Effector memory CD8-positive, alpha-beta T cell (primary cell): ENCODE data around the gene SPART.
"Not testable (repeated sequence)": the region's sequence is repeated elsewhere in the genome, so short reads cannot be mapped to it uniquely, and the experiment has no call there.

Experiments used
- ATAC-seq: fragments of 150-1000 bp; cut with Tn5 transposase; replicated peaks from 2 replicates; pipeline ENCODE4 v1.10.0; 2021; ENCODE audit warnings: mild to moderate bottlenecking, moderate library complexity
- DNase-seq, 3 experiments: peaks; one replicate each; pipeline ENCODE4 v3.0.0; 2021
- H3K27ac Mint-ChIP-seq, 2 donors: one replicate each; pipeline ENCODE4 v1.8.0; 2022; ENCODE audit warnings: mild to moderate bottlenecking in 2 of 2, mixed read lengths in 2 of 2, moderate library complexity in 2 of 2
- H3K27me3 Mint-ChIP-seq, 2 donors: one replicate each; pipeline ENCODE4 v1.8.0; 2022; ENCODE audit warnings: mixed read lengths in 2 of 2
- H3K36me3 Mint-ChIP-seq: one replicate; pipeline ENCODE4 v1.8.0; 2022; ENCODE audit warnings: mild to moderate bottlenecking, moderate library complexity, mixed read lengths; ENCODE audit not compliant: insufficient read depth
- H3K4me1 Mint-ChIP-seq, 2 donors: one replicate each; pipeline ENCODE4 v1.8.0; 2022; ENCODE audit warnings: low read depth in 2 of 2, mixed read lengths in 2 of 2
- H3K4me3 Mint-ChIP-seq, 2 donors: one replicate each; pipeline ENCODE4 v1.8.0; 2022; ENCODE audit warnings: mild to moderate bottlenecking in 2 of 2, mixed read lengths in 2 of 2, moderate library complexity in 2 of 2
- H3K9me3 Mint-ChIP-seq, 2 donors: one replicate each; pipeline ENCODE4 v1.8.0; 2022; ENCODE audit warnings: mixed read lengths in 2 of 2

Gene SPART

DNA sequence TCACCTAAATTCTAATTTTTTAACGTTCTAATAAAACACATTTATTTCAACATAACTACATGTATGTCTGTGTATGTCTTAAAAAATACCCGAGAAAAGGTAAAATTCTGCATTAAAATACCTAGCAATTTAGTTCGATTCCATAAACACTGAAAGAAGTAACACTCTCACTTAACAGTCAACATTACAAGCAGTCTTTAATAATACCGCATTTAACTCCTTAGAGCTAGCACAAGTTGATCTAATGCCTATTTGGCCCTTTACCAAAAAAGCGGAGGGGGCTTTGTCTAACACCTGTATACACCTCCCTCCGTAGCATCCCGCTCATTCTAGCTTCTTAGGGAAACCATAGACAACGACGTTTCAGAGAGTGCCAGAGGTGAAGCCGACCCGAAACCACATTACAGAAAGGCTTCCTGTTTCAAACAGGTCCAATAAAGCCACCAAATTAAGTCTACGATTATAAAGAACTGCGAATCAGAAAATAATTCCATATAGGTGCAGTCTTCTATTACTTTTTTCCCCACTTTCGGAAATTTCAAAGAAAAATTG lies 1.2 kb downstream of the SPART start:
- ATAC-seq (peak; percentile 26), DNase-seq (peak in 1 of 3 experiments; percentile 5)
- H3K4me1 Mint-ChIP-seq, result peaks cover 4 to 9% of the 10 kb centered on the region in 2 donors
- H3K9me3 Mint-ChIP-seq, result peaks cover 0 to 2% of the 10 kb centered on the region in 2 donors
- H3K27me3 Mint-ChIP-seq, result peaks cover 18 to 19% of the 10 kb centered on the region in 2 donors
- peak overlapping the region in 1 of 2 donors; percentile 96 for H3K27ac Mint-ChIP-seq
- H3K4me3 Mint-ChIP-seq, result peak overlapping the region; percentile 81 to 85
- peaks cover 15% of the 10 kb centered on the region for H3K36me3 Mint-ChIP-seq

GRCh38 chr13:36344173-36344572 lies 2.0 kb downstream of the SPART start:
- Mint-ChIP-seq H3K27me3 (peaks cover 18 to 19% of the 10 kb centered on the region in 2 donors), H3K27ac (no peak overlapping the region), H3K4me1 (peaks cover 4 to 9% of the 10 kb centered on the region in 2 donors), H3K36me3 (peaks cover 15% of the 10 kb centered on the region), H3K9me3 (peaks cover 0 to 2% of the 10 kb centered on the region in 2 donors), H3K4me3 (peak overlapping the region in 1 of 2 donors; percentile 41)
- DNase-seq (no peak), ATAC-seq (no peak)

DNA sequence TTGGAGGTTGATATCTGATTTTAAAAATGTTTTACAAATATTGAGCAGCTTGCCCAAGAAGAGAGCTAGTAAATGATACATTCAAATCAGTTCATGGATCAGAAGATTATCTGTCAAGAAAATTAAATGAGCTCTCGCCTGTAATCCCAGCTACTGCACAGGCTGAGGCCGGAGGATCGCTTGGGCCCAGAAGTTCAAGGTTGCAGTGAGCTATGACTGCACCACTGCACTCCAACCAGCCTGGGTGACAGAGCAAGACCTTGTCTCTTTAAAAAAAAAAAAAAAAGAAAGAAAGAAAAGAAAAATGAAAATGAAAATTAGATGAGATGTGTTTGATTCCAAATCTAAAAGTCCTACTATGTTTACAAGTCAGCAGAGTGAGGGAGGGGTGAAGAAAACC lies 2.4 kb downstream of the SPART start:
- Mint-ChIP-seq H3K27me3 (peaks cover 18 to 19% of the 10 kb centered on the region in 2 donors), H3K4me1 (peaks cover 4 to 9% of the 10 kb centered on the region in 2 donors), H3K27ac (no peak overlapping the region), H3K9me3 (peaks cover 0 to 2% of the 10 kb centered on the region in 2 donors), H3K36me3 (peaks cover 15% of the 10 kb centered on the region), H3K4me3 (peak overlapping the region in 1 of 2 donors; percentile 41)
- ATAC-seq (no peak), DNase-seq (no peak)

GRCh38 chr13:36342715-36343114 lies 3.5 kb downstream of the SPART start:
- no peak overlapping the region for H3K27ac Mint-ChIP-seq
- peaks cover 0 to 6% of the 10 kb centered on the region in 2 donors for H3K9me3 Mint-ChIP-seq
- no peak for DNase-seq
- H3K27me3 Mint-ChIP-seq, result peaks cover 18 to 19% of the 10 kb centered on the region in 2 donors
- peaks cover 4 to 9% of the 10 kb centered on the region in 2 donors for H3K4me1 Mint-ChIP-seq
- peaks cover 15% of the 10 kb centered on the region for H3K36me3 Mint-ChIP-seq
- ATAC-seq, result no peak
- no peak overlapping the region for H3K4me3 Mint-ChIP-seq

DNA sequence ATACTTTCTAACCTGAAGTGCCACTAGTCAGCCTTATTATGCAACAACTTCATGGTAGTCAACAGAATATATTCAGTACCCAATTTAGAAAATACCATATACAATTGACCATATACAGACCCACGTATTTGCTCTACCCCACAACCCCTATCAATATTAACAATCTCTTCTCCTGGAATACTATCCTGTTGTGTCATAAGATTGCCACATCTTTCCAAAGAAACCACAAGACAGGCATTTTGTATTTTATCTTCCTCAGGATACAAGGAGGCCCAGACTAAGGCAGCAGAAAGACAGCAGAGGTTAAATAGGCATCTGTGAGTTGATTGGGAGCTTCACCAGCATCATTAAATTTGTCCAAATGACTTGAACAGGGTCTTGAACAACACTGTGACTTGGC lies 4.5 kb downstream of the SPART start:
- H3K4me3 Mint-ChIP-seq, result no peak overlapping the region
- H3K27ac Mint-ChIP-seq, result no peak overlapping the region
- H3K27me3 Mint-ChIP-seq, result peaks cover 15 to 16% of the 10 kb centered on the region in 2 donors
- H3K36me3 Mint-ChIP-seq, result peaks cover 15% of the 10 kb centered on the region
- ATAC-seq (no peak), DNase-seq (no peak)
- H3K4me1 Mint-ChIP-seq, result peaks cover 4 to 11% of the 10 kb centered on the region in 2 donors
- peaks cover 0 to 6% of the 10 kb centered on the region in 2 donors for H3K9me3 Mint-ChIP-seq

DNA sequence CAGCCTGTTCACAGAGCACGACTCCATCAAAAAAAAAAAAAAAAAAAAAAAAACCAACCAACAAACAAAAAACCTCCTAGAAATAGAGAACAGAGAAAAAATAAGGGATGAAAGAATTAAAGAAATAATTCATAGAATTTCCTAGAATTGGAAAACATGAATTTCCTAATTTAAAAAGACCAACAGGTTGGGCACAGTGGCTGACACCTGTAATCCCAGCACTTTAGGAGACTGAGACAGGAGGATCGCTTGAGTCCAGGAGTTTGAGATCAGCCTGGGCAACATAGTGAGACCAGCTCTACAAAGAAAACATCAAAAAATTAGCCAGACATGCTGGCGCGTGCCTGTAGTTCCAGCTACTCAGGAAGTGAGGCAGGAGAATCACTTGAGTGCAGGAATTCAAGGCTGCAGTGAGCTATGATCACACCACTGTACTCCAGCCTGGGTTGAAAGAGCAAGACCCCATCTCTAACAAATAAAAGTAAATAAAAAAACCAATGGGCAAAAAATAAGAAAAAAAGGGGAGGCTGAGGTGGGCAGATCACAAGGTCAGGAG lies 6.5 kb downstream of the SPART start:
- Mint-ChIP-seq H3K36me3 (peaks cover 5% of the 10 kb centered on the region), H3K27me3 (peaks cover under 1 to 6% of the 10 kb centered on the region in 2 donors), H3K4me1 (peaks cover 0 to 5% of the 10 kb centered on the region in 2 donors), H3K27ac (no peak overlapping the region), H3K9me3 (peaks cover 0 to 4% of the 10 kb centered on the region in 2 donors), H3K4me3 (no peak overlapping the region)
- ATAC-seq, result no peak
- DNase-seq, result no peak

- H3K36me3 Mint-ChIP-seq, result no peaks in the 10 kb centered on the region
- no peak for DNase-seq
Measured at GRCh38 chr13:36337938-36338641, 8.1 kb downstream of the SPART start.

DNA sequence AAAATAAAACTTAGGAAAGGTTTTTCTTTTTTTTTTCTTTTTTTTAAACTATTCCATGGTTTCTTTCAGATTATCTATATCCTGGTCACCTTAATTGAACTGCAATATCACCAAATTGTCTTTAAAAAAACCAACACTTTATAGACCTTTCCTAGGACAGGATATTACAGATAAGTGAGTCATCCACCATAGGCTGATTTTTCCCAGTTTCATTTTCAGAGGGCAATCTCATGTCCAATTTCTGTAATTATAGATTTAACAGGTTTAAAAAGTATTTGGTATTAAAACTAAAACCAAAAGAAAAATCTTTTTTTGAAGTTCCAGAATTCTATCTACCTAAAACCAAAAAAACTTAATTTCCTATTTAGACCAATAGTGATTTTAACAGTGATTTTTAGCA lies 13.2 kb downstream of the SPART start:
- no peak for DNase-seq
- peaks cover 0 to 4% of the 10 kb centered on the region in 2 donors for H3K4me1 Mint-ChIP-seq
- H3K4me3 Mint-ChIP-seq, result no peak overlapping the region
- H3K27ac Mint-ChIP-seq, result no peak overlapping the region
- H3K27me3 Mint-ChIP-seq, result no peaks in the 10 kb centered on the region
- H3K36me3 Mint-ChIP-seq, result peaks cover 10% of the 10 kb centered on the region
- no peak for ATAC-seq
- no peaks in the 10 kb centered on the region for H3K9me3 Mint-ChIP-seq

More at GRCh38 chr13:36337938-36338641, 8.1 kb downstream of the SPART start:
- no peak for ATAC-seq
- no peak overlapping the region for H3K27ac Mint-ChIP-seq
- peaks cover 0 to 4% of the 10 kb centered on the region in 2 donors for H3K9me3 Mint-ChIP-seq
- H3K4me3 Mint-ChIP-seq, result no peak overlapping the region
- H3K4me1 Mint-ChIP-seq, result peaks cover 0 to 4% of the 10 kb centered on the region in 2 donors
- no peaks in the 10 kb centered on the region for H3K27me3 Mint-ChIP-seq

GRCh38 chr13:36332255-36332654 lies 13.9 kb downstream of the SPART start:
- not testable (repeated sequence) for H3K4me3 Mint-ChIP-seq, H3K27me3 Mint-ChIP-seq, H3K9me3 Mint-ChIP-seq, ATAC-seq, DNase-seq, H3K4me1 Mint-ChIP-seq, H3K27ac Mint-ChIP-seq
- peaks cover 10% of the 10 kb centered on the region for H3K36me3 Mint-ChIP-seq

DNA sequence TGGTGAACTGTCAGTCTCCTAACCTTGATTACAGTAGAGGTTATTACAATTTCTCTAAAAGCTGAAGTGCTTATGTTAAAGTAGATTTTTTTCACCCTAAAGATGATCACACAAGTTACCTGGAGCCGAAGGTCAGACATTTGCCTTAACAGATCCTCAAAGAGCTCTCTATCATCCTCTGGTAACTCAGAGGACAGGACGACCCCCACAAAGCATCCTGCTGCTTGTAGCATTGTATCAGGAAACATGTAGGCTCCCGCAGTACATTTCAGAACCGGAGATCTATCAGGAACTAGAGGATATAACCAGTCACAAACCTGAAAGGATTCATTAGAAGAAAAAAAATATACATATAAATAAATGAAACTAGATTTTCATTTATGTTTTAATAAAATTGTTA lies 14.9 kb downstream of the SPART start:
- no peaks in the 10 kb centered on the region for H3K27me3 Mint-ChIP-seq
- no peak overlapping the region for H3K4me3 Mint-ChIP-seq
- H3K27ac Mint-ChIP-seq, result no peak overlapping the region
- H3K9me3 Mint-ChIP-seq, result no peaks in the 10 kb centered on the region
- H3K4me1 Mint-ChIP-seq, result no peaks in the 10 kb centered on the region
- ATAC-seq (no peak), DNase-seq (no peak)
- H3K36me3 Mint-ChIP-seq, result peaks cover 10% of the 10 kb centered on the region

GRCh38 chr13:36329361-36329760 lies 16.8 kb downstream of the SPART start:
- no peak overlapping the region for H3K27ac Mint-ChIP-seq
- H3K36me3 Mint-ChIP-seq, result peaks cover 19% of the 10 kb centered on the region
- no peaks in the 10 kb centered on the region for H3K4me1 Mint-ChIP-seq
- H3K27me3 Mint-ChIP-seq, result no peaks in the 10 kb centered on the region
- peaks cover 0 to 1% of the 10 kb centered on the region in 2 donors for H3K9me3 Mint-ChIP-seq
- ATAC-seq (no peak), DNase-seq (no peak)
- no peak overlapping the region for H3K4me3 Mint-ChIP-seq

DNA sequence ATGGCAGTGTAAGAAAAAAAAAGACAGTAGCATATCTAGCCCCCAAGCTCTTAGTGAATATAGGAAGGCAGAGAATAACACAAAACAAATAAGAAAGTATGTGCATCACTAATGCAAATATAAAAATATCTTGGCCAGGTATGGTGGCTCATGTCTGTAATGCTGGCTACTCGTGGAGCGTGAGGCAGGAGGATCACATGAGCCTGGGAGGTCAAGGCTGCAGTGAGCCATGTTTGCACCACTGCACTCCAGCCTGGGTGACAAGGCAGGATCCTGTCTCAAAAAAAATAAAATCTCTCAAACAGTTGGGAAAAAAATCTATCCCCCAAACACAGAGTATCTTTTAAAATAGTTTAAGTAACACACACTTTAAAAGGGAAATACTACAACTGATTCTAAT lies 17.4 kb downstream of the SPART start:
- peaks cover 0 to 1% of the 10 kb centered on the region in 2 donors for H3K9me3 Mint-ChIP-seq
- no peak overlapping the region for H3K27ac Mint-ChIP-seq
- H3K36me3 Mint-ChIP-seq, result peaks cover 19% of the 10 kb centered on the region
- no peak for DNase-seq
- H3K4me1 Mint-ChIP-seq, result no peaks in the 10 kb centered on the region
- H3K27me3 Mint-ChIP-seq, result no peaks in the 10 kb centered on the region
- no peak for ATAC-seq
- no peak overlapping the region for H3K4me3 Mint-ChIP-seq

GRCh38 chr13:36325912-36326311 lies 20.3 kb downstream of the SPART start:
- H3K4me1 Mint-ChIP-seq, result no peaks in the 10 kb centered on the region
- DNase-seq (no peak), ATAC-seq (no peak)
- H3K27me3 Mint-ChIP-seq, result no peaks in the 10 kb centered on the region
- H3K36me3 Mint-ChIP-seq, result peaks cover 19% of the 10 kb centered on the region
- peaks cover 0 to 1% of the 10 kb centered on the region in 2 donors for H3K9me3 Mint-ChIP-seq
- H3K4me3 Mint-ChIP-seq, result no peak overlapping the region
- no peak overlapping the region for H3K27ac Mint-ChIP-seq

- H3K4me1 Mint-ChIP-seq, H3K27ac Mint-ChIP-seq, H3K27me3 Mint-ChIP-seq, H3K9me3 Mint-ChIP-seq, DNase-seq, ATAC-seq, H3K4me3 Mint-ChIP-seq: not testable (repeated sequence)
- H3K36me3 Mint-ChIP-seq, result peaks cover 16% of the 10 kb centered on the region
Measured at GRCh38 chr13:36324881-36325280, 21.3 kb downstream of the SPART start.
